HEK293 (cell line): ENCODE data around the gene EPO.

Experiments used
- FEZF1 ChIP-seq: fragments of 450-650 bp; formaldehyde crosslinking; IDR thresholded peaks from 2 replicates; pipeline ENCODE4 v1.5.1; 2016; ENCODE audit warnings: missing biosample characterization, missing genetic modification characterization
- KLF1 ChIP-seq: fragments of 450-650 bp; formaldehyde crosslinking; IDR thresholded peaks from 2 replicates; pipeline ENCODE4 v1.5.1; 2016; ENCODE audit warnings: missing biosample characterization, missing genetic modification characterization
- KLF7 ChIP-seq: fragments of 450-650 bp; formaldehyde crosslinking; IDR thresholded peaks from 2 replicates; pipeline ENCODE4 v1.5.1; 2016; ENCODE audit warnings: missing biosample characterization, missing genetic modification characterization, borderline replicate concordance
- OSR2 ChIP-seq: fragments of 450-650 bp; formaldehyde crosslinking; IDR thresholded peaks from 2 replicates; pipeline ENCODE4 v1.5.1; 2016; ENCODE audit warnings: missing biosample characterization, missing genetic modification characterization
- OVOL3 ChIP-seq: fragments of 450-650 bp; formaldehyde crosslinking; IDR thresholded peaks from 2 replicates; pipeline ENCODE4 v1.5.1; 2016; ENCODE audit warnings: missing biosample characterization, missing genetic modification characterization
- PRDM1 ChIP-seq: fragments of 450-650 bp; formaldehyde crosslinking; IDR thresholded peaks from 2 replicates; pipeline ENCODE4; 2016; ENCODE audit warnings: missing biosample characterization, missing genetic modification characterization
- RBAK ChIP-seq: fragments of 450-650 bp; formaldehyde crosslinking; IDR thresholded peaks from 2 replicates; pipeline ENCODE4 v1.5.1; 2016; ENCODE audit warnings: missing biosample characterization, missing genetic modification characterization
- SALL2 ChIP-seq: fragments of 450-650 bp; formaldehyde crosslinking; IDR thresholded peaks from 2 replicates; pipeline ENCODE4 v1.5.0; 2017; ENCODE audit warnings: missing biosample characterization, mild to moderate bottlenecking, missing genetic modification characterization, borderline replicate concordance
- YY1 ChIP-seq: fragments of 450-650 bp; formaldehyde crosslinking; IDR thresholded peaks from 2 replicates; pipeline ENCODE4 v1.5.1; 2018; ENCODE audit warnings: missing biosample characterization, missing genetic modification characterization
- ZNF175 ChIP-seq: fragments of 450-650 bp; formaldehyde crosslinking; IDR thresholded peaks from 2 replicates; pipeline ENCODE4 v1.5.1; 2016; ENCODE audit warnings: missing biosample characterization, missing genetic modification characterization
- ZNF19 ChIP-seq: fragments of 450-650 bp; formaldehyde crosslinking; IDR thresholded peaks from 2 replicates; pipeline ENCODE4; 2016; ENCODE audit warnings: missing biosample characterization, missing genetic modification characterization, low read depth
- ZNF223 ChIP-seq: fragments of 450-650 bp; formaldehyde crosslinking; IDR thresholded peaks from 2 replicates; pipeline ENCODE4 v1.5.1; 2016; ENCODE audit warnings: missing biosample characterization, missing genetic modification characterization
- ZNF266 ChIP-seq: fragments of 450-650 bp; formaldehyde crosslinking; IDR thresholded peaks from 2 replicates; pipeline ENCODE4 v1.5.1; 2016; ENCODE audit warnings: missing biosample characterization, missing genetic modification characterization, low read depth
- ZNF274 ChIP-seq, 2 experiments: fragments of 200-500 bp in 1 of 2; fragments of 450-650 bp in 1 of 2; sonication (Bioruptor generic) in 1 of 2; formaldehyde crosslinking in 1 of 2; IDR thresholded peaks; 2 replicates each; pipeline versions ENCODE4 v1.5.1 to v1.6.1; 2014 to 2016; ENCODE audit warnings: borderline replicate concordance in 1 of 2, inconsistent platforms in 1 of 2, low read length in 1 of 2, missing biosample characterization in 1 of 2, missing genetic modification characterization in 1 of 2
- ZNF324 ChIP-seq: fragments of 450-650 bp; formaldehyde crosslinking; IDR thresholded peaks from 2 replicates; pipeline ENCODE4 v1.5.1; 2016; ENCODE audit warnings: missing biosample characterization, missing genetic modification characterization
- ZNF404 ChIP-seq: fragments of 450-650 bp; formaldehyde crosslinking; IDR thresholded peaks from 2 replicates; pipeline ENCODE4 v1.5.1; 2017; ENCODE audit warnings: missing biosample characterization, missing genetic modification characterization
- ZNF48 ChIP-seq: fragments of 450-650 bp; formaldehyde crosslinking; IDR thresholded peaks from 2 replicates; pipeline ENCODE4 v1.5.1; 2016; ENCODE audit warnings: missing biosample characterization, missing genetic modification characterization
- ZNF560 ChIP-seq: fragments of 450-650 bp; formaldehyde crosslinking; IDR thresholded peaks from 2 replicates; pipeline ENCODE4 v1.5.1; 2017; ENCODE audit warnings: missing biosample characterization, missing genetic modification characterization, borderline replicate concordance
- ZNF585B ChIP-seq: fragments of 450-650 bp; formaldehyde crosslinking; IDR thresholded peaks from 2 replicates; pipeline ENCODE4 v1.5.1; 2016; ENCODE audit warnings: missing biosample characterization, missing genetic modification characterization
- ZNF596 ChIP-seq: fragments of 450-650 bp; IDR thresholded peaks from 2 replicates; pipeline ENCODE4 v1.5.0; 2018; ENCODE audit warnings: missing biosample characterization, mild to moderate bottlenecking, missing genetic modification characterization, moderate library complexity
- ZNF626 ChIP-seq: fragments of 450-650 bp; sonication (Bioruptor Pico); formaldehyde crosslinking; IDR thresholded peaks from 2 replicates; pipeline ENCODE4 v1.5.1; 2018; ENCODE audit warnings: missing biosample characterization, missing genetic modification characterization, inconsistent platforms
- ZNF701 ChIP-seq: fragments of 450-650 bp; formaldehyde crosslinking; IDR thresholded peaks from 2 replicates; pipeline ENCODE4 v1.5.1; 2016; ENCODE audit warnings: missing biosample characterization, missing genetic modification characterization
- ZNF791 ChIP-seq: fragments of 450-650 bp; formaldehyde crosslinking; IDR thresholded peaks from 2 replicates; pipeline ENCODE4 v1.5.1; 2016; ENCODE audit warnings: missing biosample characterization, missing genetic modification characterization
- TF ChIP-seq, protein P1 (sequence below): fragments of 450-650 bp; formaldehyde crosslinking; IDR thresholded peaks from 2 replicates; pipeline ENCODE4 v1.5.1; 2017; ENCODE audit warnings: missing biosample characterization, mild to moderate bottlenecking, missing genetic modification characterization, moderate library complexity
- TF ChIP-seq, protein P2 (sequence below): fragments of 450-650 bp; formaldehyde crosslinking; IDR thresholded peaks from 2 replicates; pipeline ENCODE4 v1.5.1; 2016; ENCODE audit warnings: missing biosample characterization, missing genetic modification characterization, borderline replicate concordance
- TF ChIP-seq, protein P3 (sequence below): fragments of 450-650 bp; formaldehyde crosslinking; IDR thresholded peaks from 2 replicates; pipeline ENCODE4 v1.5.1; 2016; ENCODE audit warnings: missing biosample characterization, missing genetic modification characterization
- TF ChIP-seq, protein P4 (sequence below): fragments of 450-650 bp; formaldehyde crosslinking; IDR thresholded peaks from 2 replicates; pipeline ENCODE4 v1.5.1; 2016; ENCODE audit warnings: missing biosample characterization, missing genetic modification characterization

EPO gene

DNA sequence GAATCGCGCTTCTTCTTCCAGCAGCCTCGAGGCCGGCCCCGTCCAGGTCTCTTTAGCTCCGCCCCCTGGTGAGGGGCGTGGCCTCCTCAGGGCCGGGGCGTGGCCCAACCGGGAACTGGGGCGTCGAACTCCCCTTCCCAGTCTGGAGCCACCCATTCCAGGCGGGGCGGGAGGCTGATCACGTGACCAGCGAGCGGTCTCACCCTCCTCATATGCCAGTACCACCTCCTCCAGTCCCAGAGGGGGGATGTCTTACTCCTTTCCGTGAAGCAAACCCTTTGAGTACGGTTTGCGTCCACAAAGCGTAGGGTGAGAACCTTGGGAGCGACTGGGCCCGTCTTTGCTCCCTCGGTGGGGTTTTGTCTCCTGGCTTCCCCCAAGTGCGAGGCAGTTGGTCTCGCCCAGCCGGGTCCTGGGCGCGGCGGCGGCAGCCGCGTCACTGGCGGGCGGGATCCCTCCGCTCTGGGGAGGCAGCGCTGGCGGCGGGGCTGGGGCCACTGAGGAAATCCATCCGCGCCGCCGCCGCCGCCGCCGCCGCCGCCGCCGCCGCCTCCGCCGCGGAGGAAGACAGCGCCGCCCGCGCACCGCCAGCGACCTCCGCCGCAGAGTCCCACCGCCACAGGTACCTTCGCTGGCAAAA, 46.8 kb upstream of the EPO start, which contains the start of gene GNB2 (continued):
- TF ChIP-seq ZNF701 (tag by site-specific recombination) (peak; percentile 77; the same call in 1 of the 2 replicates), YY1 (peak; percentile 75), OSR2 (tag by site-specific recombination) (peak; percentile 37; the same call in 1 of the 2 replicates), KLF1 (peak; percentile 92), ZNF324 (tag by site-specific recombination) (peak; percentile 99), ZNF223 (tag by site-specific recombination) (no peak), ZNF626 (tag by site-specific recombination) (no peak), ZNF585B (tag by site-specific recombination) (no peak), SALL2 (tag by site-specific recombination) (no peak), ZNF596 (tag by site-specific recombination) (peak; percentile 78; the same call in 1 of the 2 replicates), ZNF48 (no peak), ZNF560 (tag by site-specific recombination) (no peak), ZNF404 (tag by site-specific recombination) (0 out of 2 replicates have a peak, but pooled peaks have one; percentile 20), ZNF266 (no peak; the same call in 1 of the 2 replicates), ZNF19 (tag by site-specific recombination) (no peak), FEZF1 (peak; percentile 31; the same call in 1 of the 2 replicates), ZNF274 (IDR thresholded peaks at IDR 0.05; ENCODE audit: low read length) (no peak), ZNF274 (tag by site-specific recombination; IDR thresholded peaks at IDR 0.05; ENCODE audit: borderline replicate concordance) (no peak), RBAK (tag by site-specific recombination) (peak; percentile 75), OVOL3 (tag by site-specific recombination) (peak; percentile 74; the same call in 1 of the 2 replicates), PRDM1 (tag by site-specific recombination) (no peak), KLF7 (tag by site-specific recombination) (peak; percentile 97), ZNF791 (0 out of 2 replicates have a peak, but pooled peaks have one; percentile 31), ZNF175 (no peak)
- TF ChIP-seq, protein P1, sequence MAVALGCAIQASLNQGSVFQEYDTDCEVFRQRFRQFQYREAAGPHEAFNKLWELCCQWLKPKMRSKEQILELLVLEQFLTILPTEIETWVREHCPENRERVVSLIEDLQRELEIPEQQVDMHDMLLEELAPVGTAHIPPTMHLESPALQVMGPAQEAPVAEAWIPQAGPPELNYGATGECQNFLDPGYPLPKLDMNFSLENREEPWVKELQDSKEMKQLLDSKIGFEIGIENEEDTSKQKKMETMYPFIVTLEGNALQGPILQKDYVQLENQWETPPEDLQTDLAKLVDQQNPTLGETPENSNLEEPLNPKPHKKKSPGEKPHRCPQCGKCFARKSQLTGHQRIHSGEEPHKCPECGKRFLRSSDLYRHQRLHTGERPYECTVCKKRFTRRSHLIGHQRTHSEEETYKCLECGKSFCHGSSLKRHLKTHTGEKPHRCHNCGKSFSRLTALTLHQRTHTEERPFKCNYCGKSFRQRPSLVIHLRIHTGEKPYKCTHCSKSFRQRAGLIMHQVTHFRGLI (tag by site-specific recombination), result peak; percentile 74
- TF ChIP-seq, protein P2, sequence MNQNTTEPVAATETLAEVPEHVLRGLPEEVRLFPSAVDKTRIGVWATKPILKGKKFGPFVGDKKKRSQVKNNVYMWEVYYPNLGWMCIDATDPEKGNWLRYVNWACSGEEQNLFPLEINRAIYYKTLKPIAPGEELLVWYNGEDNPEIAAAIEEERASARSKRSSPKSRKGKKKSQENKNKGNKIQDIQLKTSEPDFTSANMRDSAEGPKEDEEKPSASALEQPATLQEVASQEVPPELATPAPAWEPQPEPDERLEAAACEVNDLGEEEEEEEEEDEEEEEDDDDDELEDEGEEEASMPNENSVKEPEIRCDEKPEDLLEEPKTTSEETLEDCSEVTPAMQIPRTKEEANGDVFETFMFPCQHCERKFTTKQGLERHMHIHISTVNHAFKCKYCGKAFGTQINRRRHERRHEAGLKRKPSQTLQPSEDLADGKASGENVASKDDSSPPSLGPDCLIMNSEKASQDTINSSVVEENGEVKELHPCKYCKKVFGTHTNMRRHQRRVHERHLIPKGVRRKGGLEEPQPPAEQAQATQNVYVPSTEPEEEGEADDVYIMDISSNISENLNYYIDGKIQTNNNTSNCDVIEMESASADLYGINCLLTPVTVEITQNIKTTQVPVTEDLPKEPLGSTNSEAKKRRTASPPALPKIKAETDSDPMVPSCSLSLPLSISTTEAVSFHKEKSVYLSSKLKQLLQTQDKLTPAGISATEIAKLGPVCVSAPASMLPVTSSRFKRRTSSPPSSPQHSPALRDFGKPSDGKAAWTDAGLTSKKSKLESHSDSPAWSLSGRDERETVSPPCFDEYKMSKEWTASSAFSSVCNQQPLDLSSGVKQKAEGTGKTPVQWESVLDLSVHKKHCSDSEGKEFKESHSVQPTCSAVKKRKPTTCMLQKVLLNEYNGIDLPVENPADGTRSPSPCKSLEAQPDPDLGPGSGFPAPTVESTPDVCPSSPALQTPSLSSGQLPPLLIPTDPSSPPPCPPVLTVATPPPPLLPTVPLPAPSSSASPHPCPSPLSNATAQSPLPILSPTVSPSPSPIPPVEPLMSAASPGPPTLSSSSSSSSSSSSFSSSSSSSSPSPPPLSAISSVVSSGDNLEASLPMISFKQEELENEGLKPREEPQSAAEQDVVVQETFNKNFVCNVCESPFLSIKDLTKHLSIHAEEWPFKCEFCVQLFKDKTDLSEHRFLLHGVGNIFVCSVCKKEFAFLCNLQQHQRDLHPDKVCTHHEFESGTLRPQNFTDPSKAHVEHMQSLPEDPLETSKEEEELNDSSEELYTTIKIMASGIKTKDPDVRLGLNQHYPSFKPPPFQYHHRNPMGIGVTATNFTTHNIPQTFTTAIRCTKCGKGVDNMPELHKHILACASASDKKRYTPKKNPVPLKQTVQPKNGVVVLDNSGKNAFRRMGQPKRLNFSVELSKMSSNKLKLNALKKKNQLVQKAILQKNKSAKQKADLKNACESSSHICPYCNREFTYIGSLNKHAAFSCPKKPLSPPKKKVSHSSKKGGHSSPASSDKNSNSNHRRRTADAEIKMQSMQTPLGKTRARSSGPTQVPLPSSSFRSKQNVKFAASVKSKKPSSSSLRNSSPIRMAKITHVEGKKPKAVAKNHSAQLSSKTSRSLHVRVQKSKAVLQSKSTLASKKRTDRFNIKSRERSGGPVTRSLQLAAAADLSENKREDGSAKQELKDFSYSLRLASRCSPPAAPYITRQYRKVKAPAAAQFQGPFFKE (tag by site-specific recombination), result no peak
- TF ChIP-seq, protein P3, sequence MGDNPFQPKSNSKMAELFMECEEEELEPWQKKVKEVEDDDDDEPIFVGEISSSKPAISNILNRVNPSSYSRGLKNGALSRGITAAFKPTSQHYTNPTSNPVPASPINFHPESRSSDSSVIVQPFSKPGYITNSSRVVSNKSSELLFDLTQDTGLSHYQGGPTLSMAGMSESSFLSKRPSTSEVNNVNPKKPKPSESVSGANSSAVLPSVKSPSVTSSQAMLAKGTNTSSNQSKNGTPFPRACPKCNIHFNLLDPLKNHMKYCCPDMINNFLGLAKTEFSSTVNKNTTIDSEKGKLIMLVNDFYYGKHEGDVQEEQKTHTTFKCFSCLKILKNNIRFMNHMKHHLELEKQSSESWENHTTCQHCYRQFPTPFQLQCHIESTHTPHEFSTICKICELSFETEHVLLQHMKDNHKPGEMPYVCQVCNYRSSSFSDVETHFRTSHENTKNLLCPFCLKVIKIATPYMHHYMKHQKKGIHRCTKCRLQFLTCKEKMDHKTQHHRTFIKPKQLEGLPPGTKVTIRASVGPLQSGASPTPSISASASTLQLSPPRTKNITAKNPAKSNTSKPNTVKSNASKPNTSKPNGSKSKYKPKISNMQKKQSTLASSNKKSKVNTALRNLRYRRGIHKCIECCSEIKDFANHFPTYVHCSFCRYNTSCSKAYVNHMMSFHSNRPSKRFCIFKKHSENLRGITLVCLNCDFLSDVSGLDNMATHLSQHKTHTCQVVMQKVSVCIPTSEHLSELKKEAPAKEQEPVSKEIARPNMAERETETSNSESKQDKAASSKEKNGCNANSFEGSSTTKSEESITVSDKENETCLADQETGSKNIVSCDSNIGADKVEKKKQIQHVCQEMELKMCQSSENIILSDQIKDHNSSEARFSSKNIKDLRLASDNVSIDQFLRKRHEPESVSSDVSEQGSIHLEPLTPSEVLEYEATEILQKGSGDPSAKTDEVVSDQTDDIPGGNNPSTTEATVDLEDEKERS, result 0 out of 2 replicates have a peak, but pooled peaks have one; percentile 11
- TF ChIP-seq, protein P4, sequence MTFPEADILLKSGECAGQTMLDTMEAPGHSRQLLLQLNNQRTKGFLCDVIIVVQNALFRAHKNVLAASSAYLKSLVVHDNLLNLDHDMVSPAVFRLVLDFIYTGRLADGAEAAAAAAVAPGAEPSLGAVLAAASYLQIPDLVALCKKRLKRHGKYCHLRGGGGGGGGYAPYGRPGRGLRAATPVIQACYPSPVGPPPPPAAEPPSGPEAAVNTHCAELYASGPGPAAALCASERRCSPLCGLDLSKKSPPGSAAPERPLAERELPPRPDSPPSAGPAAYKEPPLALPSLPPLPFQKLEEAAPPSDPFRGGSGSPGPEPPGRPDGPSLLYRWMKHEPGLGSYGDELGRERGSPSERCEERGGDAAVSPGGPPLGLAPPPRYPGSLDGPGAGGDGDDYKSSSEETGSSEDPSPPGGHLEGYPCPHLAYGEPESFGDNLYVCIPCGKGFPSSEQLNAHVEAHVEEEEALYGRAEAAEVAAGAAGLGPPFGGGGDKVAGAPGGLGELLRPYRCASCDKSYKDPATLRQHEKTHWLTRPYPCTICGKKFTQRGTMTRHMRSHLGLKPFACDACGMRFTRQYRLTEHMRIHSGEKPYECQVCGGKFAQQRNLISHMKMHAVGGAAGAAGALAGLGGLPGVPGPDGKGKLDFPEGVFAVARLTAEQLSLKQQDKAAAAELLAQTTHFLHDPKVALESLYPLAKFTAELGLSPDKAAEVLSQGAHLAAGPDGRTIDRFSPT, result peak; percentile 95
